Measurements from ENCODE around the gene S100A16.

- TF ChIP-seq CTCF (IDR thresholded peaks at IDR 0.05), result no peak
- no peak for TF ChIP-seq POLR2AphosphoS5 (IDR thresholded peaks at IDR 0.05)
- no peak for TF ChIP-seq POLR2A (IDR thresholded peaks at IDR 0.05)
- TF ChIP-seq EP300 (IDR thresholded peaks at IDR 0.05), result no peak
Measured at GRCh38 chr1:153615406-153615805, 2.5 kb upstream of the S100A16 start.
